LNCAP (cell line): ENCODE measurements around the gene ZNF814.

Source experiments
- CTCF ChIP-seq: fragments of 450-650 bp; IDR thresholded peaks from 2 replicates; pipeline ENCODE4 v1.5.1; 2017; ENCODE audit warnings: mild to moderate bottlenecking

ZNF814 gene

GRCh38 chr19:57905258-57905657 lies 16.4 kb upstream of the ZNF814 start:
- TF ChIP-seq CTCF = no peak

GRCh38 chr19:57903618-57904184 lies 14.9 kb upstream of the ZNF814 start:
- no peak for TF ChIP-seq CTCF

GRCh38 chr19:57900311-57900710 lies 11.5 kb upstream of the ZNF814 start:
- no peak for TF ChIP-seq CTCF

- TF ChIP-seq CTCF = no peak; the same call in 1 of the 2 replicates
Observed at GRCh38 chr19:57888107-57888559, 704 bp downstream of the ZNF814 start.

GRCh38 chr19:57887195-57887941 lies 1.5 kb downstream of the ZNF814 start:
- TF ChIP-seq CTCF = peak; percentile 26; the same call in 1 of the 2 replicates

GRCh38 chr19:57886046-57886445 lies 2.8 kb downstream of the ZNF814 start:
- no peak for TF ChIP-seq CTCF

GRCh38 chr19:57872450-57872849 lies 16.4 kb downstream of the ZNF814 start:
- TF ChIP-seq CTCF = no peak
